ENCODE data around the gene IFI27. TPM values are rescaled to one million over a fixed set of nuclear protein-coding genes. Genes with fewer than 3 reads are reported as not detected.

The IFI27 gene
- total and polyA plus RNA-seq, 9 of the 15 experiments (the other 6 are each of a cell fraction or from before 2014, with no cell fraction given): 0.19 to 3.4 (median 1.4) TPM; not detected in 1

DNA sequence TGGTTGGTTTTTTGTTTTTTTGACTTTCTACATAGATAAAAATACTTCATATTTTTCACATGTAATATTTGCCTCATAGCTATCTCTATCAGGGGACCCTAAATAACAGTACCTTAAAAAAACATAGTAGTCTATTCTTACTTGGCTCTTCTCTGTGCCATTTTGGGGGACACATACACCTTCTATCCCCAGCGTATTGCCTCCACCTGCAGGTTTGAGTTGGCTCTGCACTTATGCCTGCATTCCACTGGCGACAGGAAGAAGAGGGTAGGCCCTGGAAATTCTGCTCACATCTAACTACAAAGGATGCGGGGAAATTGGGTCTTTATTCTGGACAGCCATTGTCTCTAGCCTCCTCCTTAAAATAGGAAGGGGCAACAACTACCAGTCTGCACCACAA lies 32.7 kb downstream of the IFI27 start:
- H3K4me3 ChIP-seq: no peak overlapping the region
- peak in 2 of 4 experiments; percentile 17 to 19 for DNase-seq (ENCODE audit: extremely low read depth in 1 of 4, low spot score in 3 of 4)
- no peak overlapping the region for H3K4me2 ChIP-seq (ENCODE audit: insufficient read depth, low read length)
- H2AFZ ChIP-seq (ENCODE audit: low read depth, low read length): no peak overlapping the region
- H4K20me1 ChIP-seq (replicated peaks; ENCODE audit: control insufficient read depth, insufficient read depth, low read length): no peaks in the 10 kb centered on the region
- TF ChIP-seq MYNN (IDR thresholded peaks at IDR 0.05): no peak
- no peak for TF ChIP-seq MYNN (CRISPR knock-in tag; IDR thresholded peaks at IDR 0.05)
- TF ChIP-seq RAD21 (CRISPR knock-in tag; conservative IDR thresholded peaks at IDR 0.05 in 1 of 2, IDR thresholded peaks at IDR 0.05 in 1 of 2): peak in 1 of 2 experiments; percentile 40; a peak in 2 of 4 replicates
- TF ChIP-seq, protein P1, sequence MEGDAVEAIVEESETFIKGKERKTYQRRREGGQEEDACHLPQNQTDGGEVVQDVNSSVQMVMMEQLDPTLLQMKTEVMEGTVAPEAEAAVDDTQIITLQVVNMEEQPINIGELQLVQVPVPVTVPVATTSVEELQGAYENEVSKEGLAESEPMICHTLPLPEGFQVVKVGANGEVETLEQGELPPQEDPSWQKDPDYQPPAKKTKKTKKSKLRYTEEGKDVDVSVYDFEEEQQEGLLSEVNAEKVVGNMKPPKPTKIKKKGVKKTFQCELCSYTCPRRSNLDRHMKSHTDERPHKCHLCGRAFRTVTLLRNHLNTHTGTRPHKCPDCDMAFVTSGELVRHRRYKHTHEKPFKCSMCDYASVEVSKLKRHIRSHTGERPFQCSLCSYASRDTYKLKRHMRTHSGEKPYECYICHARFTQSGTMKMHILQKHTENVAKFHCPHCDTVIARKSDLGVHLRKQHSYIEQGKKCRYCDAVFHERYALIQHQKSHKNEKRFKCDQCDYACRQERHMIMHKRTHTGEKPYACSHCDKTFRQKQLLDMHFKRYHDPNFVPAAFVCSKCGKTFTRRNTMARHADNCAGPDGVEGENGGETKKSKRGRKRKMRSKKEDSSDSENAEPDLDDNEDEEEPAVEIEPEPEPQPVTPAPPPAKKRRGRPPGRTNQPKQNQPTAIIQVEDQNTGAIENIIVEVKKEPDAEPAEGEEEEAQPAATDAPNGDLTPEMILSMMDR (IDR thresholded peaks at IDR 0.05 in 2 of 3, conservative IDR thresholded peaks at IDR 0.05 in 1 of 3; ENCODE audit: insufficient read depth in 2 of 3, low read depth in 1 of 3, low read length in 3 of 3): peak; percentile 43 to 45 (median 43); a peak in 5 of 6 replicates
- no peaks in the 10 kb centered on the region for H3K36me3 ChIP-seq (ENCODE audit: control insufficient read depth, insufficient read depth, low read length)
- H3K27me3 ChIP-seq (ENCODE audit: control insufficient read depth in 2 of 2, insufficient read depth in 2 of 2, low read length in 2 of 2): peaks cover 0 to 14% of the 10 kb centered on the region in 2 experiments; a peak in 2 of 5 replicates
- ChIA-PET CTCF (ENCODE audit: low intra/inter-chr PET ratio) (interaction anchor here (1.3 kb wide), 1 partner anchor 203 kb away, joined by 3 read pairs; no protein-coding TSS in a partner anchor), POLR2A (interaction anchor here (0.6 kb wide), 2 partner anchors 11 to 407 kb away, joined by 3 to 4 read pairs; no protein-coding TSS in a partner anchor)
- H3K9me3 ChIP-seq (replicated peaks; ENCODE audit: control insufficient read depth, insufficient read depth, low read depth, low read length): no peaks in the 10 kb centered on the region
- H3K9me1 ChIP-seq (ENCODE audit: control insufficient read depth, insufficient read depth, low read length): no peaks in the 10 kb centered on the region
- FAIRE-seq: peak; percentile 15
- intact Hi-C loops (cut with micrococcal nuclease): no loop called here
- no peak overlapping the region for H3K9ac ChIP-seq (ENCODE audit: insufficient read depth in 1 of 2, low read depth in 2 of 2, low read length in 2 of 2)
- WGBS (ENCODE audit: insufficient coverage, low coverage, missing lambda C conversion rate): 21% methylated on average over 3 of the region's 3 CpGs
- H3K27ac ChIP-seq (ENCODE audit: extremely low read depth, low read depth, low read length): no peak overlapping the region
- ATAC-seq: peak; percentile 87
- no TSS peak for BruUV-seq (replicated peaks)
- H3K79me2 ChIP-seq (ENCODE audit: control insufficient read depth, insufficient read depth, low read length): no peaks in the 10 kb centered on the region
- in situ Hi-C loops (cut with MboI): no loop called here
- H3K4me1 ChIP-seq (replicated peaks in 1 of 2; ENCODE audit: control insufficient read depth in 2 of 2, insufficient read depth in 2 of 2, low read length in 2 of 2): no peaks in the 10 kb centered on the region
